GM19463 (cell line): ENCODE data around the gene MMP19.
"Not testable (repeated sequence)": the region's sequence is repeated elsewhere in the genome, so short reads cannot be mapped to it uniquely, and the experiment has no call there.

Experiments
- ATAC-seq: cut with Tn5 transposase; IDR thresholded peaks from one replicate; pipeline ENCODE4 v1.9.1; 2021; ENCODE audit warnings: mild to moderate bottlenecking, moderate library complexity; ENCODE audit not compliant: unreplicated experiment

MMP19 gene, protein sequence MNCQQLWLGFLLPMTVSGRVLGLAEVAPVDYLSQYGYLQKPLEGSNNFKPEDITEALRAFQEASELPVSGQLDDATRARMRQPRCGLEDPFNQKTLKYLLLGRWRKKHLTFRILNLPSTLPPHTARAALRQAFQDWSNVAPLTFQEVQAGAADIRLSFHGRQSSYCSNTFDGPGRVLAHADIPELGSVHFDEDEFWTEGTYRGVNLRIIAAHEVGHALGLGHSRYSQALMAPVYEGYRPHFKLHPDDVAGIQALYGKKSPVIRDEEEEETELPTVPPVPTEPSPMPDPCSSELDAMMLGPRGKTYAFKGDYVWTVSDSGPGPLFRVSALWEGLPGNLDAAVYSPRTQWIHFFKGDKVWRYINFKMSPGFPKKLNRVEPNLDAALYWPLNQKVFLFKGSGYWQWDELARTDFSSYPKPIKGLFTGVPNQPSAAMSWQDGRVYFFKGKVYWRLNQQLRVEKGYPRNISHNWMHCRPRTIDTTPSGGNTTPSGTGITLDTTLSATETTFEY

DNA sequence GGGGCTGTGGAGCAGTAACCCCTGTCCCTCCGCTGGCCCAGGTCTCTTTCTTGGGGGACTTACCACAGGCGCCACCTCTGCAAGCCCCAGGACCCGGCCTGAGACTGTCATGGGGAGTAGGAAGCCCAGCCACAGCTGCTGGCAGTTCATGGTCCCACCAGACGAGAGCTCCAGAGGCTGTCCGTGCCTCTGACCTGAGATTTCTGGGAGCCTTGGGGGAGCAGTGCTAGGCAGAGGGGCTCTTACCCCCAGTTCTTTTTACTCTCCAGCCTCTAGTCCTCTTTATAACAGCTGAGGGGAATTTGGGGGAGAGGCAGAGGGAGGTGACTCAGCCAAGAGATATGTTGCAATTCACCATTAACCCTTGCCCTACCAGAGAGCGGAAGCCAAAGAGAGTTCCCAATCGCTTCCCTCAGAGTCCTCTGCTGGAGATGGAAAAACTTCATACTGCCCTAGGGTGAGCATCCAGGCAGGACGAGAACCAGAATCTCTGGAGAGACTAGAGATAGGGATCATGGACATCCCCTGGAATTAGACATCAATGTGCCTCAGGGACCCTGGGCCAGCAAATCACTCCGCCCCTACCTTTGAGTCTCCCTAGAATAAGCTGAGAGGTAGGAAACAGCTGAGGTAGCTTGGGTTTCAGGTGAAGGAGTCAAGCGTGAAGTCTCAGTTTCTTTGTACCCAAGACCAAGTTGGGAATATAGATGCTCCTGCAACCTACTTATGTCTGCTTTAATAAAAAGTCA, at the start of gene MMP19:
Gene MMP19, minus strand, starts transcription at position 256 of the 749 bp plus-strand sequence. Its CDS starts 106 bp downstream, at position 150.
- no peak for ATAC-seq

DNA sequence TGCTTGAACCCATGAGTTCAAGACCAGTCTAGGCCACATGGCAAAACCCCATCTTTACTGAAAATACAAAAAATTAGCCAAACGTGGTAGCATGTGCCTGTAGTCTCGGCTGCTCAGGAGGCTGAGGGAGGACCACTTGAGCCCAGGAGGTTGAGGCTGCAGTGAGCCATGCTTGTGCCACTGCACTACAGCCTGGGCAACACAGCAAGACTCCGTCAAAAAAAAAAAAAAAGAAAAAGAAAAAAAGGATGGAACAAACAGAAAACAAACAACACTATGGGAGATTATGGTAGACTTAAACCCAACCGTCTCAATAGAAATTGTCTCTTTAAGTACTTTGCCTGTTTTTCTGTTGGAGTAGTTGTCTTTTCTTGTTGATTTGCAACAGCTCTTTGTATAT, 48.6 kb upstream of the MMP19 start:
- ATAC-seq, result no peak

DNA sequence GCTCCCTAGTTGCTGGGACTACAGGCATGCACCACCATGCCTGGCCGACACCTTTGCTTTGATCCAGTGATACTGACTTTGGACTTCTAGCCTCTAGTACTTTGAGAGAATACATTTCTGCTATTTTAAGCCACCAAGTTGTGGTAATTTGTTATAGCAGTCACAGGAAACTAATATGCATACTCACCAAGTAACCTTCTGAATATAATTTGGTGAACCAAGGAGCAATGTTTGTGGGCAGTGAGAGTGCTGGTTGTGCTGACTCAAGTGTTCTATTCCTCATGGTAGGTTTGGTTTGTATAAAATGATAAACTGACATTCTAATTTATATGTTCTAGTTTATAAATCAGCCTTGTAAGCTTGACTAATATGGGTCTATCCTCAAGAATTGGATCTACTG, 42.4 kb upstream of the MMP19 start:
- ATAC-seq, result no peak

DNA sequence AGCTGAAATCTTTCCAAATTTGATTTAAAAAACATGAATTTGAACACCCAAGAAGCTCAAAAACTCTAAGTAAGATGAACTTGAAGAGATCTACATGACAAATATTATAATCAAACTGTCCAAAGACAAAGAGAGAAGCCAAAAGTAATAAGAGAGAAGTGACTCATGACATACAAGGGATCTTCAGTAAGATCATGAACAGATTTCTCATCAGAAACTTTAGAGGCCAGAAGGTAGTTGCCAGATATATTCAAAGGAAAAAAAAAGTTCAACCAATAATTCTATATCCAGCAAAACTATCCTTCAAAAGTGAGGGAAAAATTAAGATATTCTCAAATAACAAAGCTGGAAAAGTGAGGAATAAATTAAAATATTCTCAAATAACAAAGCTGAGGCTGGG, 35.1 kb upstream of the MMP19 start:
- no peak for ATAC-seq

DNA sequence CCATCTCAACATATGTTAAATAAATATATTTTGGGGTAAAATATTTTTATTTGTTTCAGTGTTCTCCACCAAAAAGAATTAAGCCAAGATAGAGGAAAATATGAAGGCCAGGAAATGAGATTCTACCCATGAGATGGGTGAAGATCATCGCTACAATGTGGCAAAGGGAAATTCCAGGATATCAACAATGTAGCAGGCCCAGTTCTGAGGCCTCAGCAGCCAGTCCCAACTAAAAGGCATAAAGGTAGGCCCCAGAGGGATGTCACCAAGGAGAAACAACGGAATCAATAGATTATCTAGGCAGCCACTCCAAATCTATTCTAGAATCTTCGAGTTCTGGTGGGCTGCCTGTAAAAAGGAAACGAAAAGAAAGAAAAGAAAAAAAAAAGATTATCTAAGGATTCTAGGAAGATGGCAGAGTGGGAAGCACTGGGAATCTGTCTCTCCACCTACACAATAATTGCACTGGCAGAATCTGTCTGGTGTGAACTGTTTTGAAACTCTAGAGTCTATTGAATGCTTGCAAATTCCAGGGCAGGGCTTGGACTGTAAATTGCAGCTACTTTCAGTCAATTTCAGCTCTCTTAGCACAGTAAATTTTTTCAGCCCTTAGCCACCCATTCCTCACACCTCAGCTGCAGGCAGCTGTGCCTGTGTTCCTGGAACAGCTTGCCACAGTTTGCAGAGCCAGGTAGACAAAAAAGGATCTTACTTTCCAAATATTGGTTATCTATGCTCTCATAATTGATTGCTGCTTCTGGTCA, 33.1 kb upstream of the MMP19 start:
- ATAC-seq, result no peak

DNA sequence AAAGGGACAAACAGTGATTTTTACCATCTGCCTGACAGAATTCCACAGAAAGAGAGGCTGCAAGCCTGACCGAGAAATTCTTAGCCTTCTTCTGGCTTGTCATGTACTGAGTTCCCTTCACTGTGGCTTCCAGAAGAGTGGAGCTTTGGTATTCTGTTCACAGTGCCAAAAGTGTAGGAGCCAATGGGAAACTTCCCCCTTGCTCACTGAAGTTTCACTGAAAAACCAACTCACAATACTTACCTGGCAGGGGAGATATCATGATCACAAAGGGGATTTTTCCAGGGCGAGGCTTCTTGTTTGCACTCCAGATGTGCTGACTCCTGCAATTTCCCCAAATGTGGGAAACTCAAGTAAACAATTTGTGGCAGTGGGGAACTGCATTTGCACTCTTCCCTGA, 31.7 kb upstream of the MMP19 start:
- no peak for ATAC-seq

DNA sequence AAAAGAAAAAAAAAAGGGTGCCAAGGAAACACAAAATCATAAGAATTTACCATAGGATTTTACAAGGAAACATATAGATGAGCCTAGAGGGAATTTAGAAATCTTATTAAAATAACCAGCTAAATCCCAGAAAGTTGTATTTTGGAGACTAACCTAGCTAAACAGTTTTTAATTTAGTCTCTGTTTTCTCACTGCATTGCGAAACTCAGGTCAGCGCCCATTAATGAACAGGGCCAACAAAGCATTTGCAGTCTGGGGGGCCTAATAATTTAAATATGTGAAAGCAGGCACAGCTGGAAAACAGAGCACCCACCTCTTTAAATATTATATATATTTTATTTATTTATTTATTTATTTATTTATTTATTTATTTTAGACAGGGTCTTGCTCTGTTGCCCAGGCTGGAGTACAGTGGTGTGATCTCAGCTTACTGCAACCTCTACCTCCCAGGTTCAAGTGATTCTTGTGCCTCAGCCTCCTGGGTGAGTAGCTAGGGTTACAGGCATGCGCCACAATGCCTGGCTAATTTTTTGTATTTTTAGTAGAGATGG, 23.8 kb upstream of the MMP19 start:
- not testable (repeated sequence) for ATAC-seq

DNA sequence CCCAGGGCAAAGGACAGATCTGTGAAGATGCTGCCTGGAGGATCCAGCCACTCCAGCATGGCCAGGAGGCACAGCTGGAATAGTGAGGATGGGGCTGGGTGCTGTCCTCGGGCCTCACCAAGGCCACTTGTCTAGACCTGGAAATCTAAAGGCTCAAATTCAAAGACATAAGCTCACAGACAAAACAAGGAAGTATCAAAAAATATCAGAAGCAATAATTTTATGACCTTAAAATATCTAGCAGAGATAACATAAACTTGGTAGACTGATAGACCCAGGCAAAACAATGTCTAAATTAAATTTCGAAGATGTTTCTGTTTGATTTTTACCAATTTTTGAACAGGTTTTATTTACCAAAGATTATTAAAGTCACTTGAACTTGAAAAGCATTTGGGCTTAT, 22.6 kb upstream of the MMP19 start:
- no peak for ATAC-seq

DNA sequence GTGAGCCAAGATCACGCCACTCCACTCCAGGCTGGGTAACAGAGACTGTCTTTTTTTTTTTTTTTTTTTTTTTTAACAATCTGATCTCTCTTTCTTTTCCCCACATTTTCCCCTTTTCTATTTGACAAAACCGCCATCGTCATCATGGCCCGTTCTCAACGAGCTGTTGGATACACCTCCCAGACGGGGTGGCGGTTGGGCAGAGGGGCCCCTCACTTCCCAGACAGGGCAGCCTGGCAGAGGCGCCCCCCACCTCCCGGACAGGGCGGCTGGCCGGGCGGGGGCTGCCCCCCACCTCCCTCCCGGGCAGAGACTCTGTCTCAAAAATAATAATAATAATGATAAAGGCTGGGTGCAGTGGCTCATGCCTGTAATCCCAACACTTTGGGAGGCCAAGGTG, 20.2 kb upstream of the MMP19 start:
- ATAC-seq, result not testable (repeated sequence)

DNA sequence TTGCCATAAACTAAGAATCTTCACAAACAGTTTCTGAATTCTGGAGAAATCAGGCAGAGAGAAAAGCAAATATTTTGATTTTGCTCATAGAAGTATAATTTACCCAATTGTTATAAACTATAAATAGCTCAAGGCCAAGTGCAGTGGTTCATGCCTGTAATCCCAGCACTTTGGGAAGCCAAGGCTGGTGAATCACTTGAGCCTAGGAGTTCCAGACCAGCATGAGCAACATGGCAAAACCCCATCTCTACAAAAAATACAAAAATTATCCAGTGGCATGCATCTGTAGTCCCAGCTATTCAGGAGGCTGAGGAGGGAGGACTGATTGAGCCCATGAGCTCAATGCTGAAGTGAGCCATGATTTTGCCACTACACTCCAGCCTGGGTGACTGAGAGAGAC, 19.6 kb upstream of the MMP19 start:
- ATAC-seq, result no peak

DNA sequence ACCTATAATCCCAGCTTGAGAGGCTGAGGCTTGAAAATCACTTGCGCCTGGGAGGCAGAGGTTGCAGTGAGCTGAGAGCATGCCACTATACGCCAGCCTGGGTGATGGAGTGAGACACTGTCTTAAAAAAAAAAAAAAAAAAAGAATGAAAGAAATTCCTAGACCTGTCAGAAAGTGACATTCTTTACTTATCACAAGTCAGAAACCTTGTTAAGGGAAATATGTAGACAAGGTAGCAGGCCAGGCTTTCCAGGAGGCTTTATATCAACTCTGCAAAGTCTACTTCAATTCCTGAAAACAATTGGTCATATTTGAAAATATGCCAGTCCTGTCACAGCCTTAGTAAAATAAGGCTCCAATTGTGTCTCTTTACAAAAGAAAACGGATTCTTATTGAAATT, 19.1 kb upstream of the MMP19 start:
- ATAC-seq, result no peak

DNA sequence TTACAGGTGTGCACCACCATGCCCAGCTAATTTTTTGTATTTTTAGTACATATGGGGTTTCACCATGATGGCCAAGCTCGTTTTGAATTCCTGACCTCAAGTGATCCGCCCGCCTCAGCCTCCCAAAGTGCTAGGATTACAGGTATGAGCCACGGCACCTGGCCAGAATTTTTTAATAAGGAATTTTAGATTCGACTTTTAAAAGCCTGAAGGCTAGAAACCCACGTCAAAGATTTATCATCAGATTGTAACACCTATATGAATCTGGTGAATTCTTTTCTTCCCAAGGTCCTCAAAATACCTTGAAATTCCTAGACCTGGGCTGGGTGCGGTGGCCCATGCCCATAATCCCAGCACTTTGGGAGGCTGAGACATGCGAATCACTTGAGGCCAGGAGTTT, 18.7 kb upstream of the MMP19 start:
- ATAC-seq, result no peak

DNA sequence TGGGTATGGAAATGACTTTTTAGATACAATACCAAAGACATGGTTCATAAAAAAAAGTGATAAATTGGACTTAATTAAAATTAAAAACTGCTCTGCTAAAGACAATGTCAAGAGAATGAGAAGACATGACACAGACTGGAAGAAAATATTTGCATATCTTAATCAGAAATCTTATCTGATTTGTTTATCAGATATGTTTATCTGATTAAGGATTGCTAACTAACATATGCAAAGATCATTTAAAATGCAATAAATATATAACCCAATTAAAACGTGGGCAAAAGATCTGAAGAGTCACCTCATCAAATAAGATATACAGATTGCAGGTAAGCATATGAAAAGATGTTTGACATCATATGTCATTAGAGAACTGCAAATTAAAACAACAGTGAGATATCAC, 10.0 kb upstream of the MMP19 start:
- no peak for ATAC-seq

DNA sequence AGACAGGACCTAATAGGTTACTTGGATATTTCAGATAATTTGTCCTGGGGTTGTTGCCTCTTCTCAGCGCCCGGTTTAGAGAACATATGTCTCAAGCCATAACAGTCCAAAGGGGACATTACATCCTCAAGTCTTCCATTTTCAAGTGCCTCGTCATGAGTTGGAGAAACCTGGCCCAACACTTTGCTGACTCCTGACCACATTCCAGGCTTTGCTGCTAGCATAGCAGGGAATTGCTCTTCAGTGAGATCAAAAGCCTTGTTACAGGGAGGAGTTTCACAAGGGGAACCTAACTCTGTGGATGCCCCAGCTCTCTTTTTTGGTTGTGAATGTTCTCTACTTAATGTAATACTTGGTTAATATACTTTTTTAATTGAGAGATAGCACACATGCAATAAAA, 8.2 kb upstream of the MMP19 start:
- no peak for ATAC-seq

DNA sequence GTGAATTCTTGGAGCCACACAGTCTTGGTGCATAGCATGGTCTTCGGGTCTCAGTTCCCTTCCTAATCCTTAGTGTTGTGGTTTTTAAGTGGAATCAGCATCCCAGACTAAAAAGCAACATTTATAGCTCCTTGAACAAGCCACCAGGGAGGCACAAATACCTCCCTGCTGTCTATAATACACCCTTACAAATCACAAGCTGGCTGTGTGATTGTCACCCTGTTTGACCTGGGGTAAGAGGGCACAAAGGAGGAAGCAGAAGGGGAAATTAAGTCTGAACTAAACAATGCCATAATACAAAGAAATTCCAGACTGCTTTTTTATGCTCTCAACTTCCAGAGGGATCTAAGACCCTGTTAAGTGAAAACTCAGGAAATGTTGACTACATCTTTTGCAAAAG, 7.7 kb upstream of the MMP19 start:
- ATAC-seq, result no peak

DNA sequence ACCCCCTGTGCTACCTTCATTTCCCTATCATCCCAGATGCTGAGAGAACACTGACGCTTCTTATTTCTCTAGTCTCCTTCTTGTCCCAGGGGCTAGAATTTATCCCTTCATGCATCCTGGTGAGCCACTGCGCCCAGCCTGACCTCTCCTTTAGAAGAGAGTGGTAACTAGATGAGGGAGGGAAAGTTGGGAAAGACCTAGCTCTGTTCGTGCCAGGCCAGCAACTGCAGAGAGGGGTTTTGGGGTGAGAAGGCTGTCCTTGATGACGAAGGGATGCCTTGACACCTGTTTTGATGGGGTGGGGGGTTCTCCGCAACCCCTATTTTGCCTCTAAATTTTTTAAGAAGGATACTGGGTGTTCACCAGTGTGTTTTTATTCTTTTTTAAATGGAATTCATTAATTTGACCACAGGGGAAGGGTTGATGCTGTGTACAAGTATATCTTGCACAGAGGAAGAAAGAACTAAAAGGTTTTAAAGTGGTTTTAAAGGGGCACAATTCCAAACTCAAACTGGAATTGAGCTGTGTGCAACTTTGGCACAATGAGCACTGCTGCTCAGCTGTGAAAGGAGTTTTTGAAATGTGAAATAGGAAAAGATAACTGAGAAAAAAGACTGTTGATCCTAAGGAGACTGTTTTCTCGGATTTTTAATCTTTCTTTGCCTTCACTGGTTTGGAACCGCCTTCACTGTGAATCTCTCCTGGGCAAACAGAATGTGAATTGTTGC, 7.0 kb upstream of the MMP19 start:
- ATAC-seq, result no peak

DNA sequence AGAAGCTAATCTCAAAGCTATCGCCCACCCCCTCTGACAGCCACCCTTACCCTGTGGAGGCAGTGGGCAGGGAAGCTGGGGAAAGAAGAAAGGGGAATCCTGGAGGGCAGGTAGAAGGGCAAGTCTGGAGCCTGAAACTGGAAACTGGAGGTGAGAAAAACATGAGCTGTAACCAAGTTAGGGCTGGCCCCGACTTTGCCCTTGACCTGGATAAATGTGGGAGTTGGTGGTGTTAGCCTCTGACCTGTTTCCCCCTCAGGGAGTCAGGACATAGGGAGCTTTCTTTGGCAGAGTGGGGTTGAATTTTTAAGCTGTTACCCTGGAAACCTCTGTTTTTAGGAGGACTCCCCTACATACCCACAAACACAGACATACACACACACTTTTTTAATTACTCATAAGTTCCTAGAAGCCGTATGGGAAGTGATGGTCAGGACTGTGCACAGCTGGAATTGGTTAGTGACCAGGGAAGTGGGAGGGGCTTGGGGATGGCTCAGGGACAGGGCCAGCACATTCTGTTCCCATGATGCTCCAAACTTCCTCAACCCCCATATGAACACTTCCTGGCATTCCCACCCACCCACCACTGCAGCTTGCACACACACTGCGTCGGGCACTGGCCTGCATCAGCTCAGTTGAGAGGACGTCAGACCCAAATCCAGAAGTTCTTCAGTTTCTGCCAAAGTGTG, 5.0 kb upstream of the MMP19 start:
- ATAC-seq, result no peak

DNA sequence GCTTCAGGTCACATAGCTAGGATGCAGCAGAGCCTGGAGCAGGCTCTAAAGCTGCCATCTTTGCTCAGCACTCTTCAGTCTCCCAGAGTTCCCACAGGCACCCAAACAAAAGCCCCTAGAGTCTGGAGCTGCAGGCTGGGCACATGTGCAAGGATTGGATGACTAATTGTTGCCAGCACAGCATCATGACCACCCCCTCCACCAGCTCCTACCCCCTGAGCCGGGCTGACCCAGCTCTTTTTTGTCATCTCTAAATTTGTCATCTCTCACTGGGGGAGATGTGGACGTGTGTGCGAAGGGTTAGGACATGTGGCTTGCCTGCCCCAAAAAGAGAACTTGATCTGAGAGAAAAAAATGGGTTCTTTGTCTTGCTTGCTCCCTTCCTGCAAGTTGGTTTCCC, 4.3 kb upstream of the MMP19 start:
- ATAC-seq, result no peak

DNA sequence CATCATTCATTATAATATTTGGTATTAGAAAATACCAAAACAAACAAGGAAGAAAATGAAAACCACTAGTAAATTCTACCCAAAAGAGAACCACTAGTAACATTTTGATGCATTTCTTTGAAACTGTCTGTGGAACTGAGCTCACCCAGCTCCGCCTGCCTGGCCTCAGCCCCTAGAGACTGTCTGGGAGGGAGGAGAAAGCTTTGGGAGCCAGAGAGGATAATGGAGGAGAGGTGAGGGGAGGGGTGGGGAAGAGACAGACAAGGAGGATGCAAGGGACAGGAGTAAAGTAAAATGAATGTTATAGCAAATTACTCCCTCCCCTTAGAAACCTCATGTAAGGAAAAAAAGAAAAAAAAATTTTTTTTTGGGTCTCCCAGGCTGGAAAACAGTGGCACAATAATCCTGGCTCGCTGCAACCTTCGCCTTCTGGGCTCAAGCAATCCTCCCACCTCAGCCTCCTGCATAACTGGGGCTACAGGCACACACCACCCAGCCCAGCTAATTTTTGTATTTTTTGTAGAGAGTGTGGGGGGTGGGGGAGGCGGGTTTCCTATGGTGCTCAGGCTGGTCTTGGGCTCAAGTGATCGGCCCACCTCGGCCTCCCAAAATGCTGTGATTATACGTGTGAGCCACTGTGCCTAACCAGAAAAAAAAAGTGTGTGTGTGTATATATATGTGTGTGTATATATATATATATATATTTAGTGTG, 3.2 kb upstream of the MMP19 start:
- ATAC-seq, result no peak
